SH-SY5Y (cell line): ENCODE measurements around the gene TUBG2.

Source experiments
- GATA2 ChIP-seq: IDR thresholded peaks from 2 replicates; pipeline ENCODE4 v1.6.1; 2011; ENCODE audit warnings: mild to moderate bottlenecking, low read depth, low read length
- GATA3 ChIP-seq: IDR thresholded peaks from 2 replicates; pipeline ENCODE4 v1.6.1; 2011; ENCODE audit warnings: low read depth, mild to moderate bottlenecking, low read length, moderate library complexity

GRCh38 chr17:42685831-42686230, 26.7 kb downstream of the TUBG2 start:
- TF ChIP-seq GATA3 (no peak), GATA2 (no peak)
